Coronary artery (tissue), 2 donors: ENCODE results near the gene C21orf58.

ENCODE experiments used
- DNase-seq: peaks from one replicate; pipeline ENCODE4 v3.0.0-alpha.2; 2017; ENCODE audit warnings: low spot score
- H3K27ac ChIP-seq, 2 donors: fragments of 200-600 bp; sonication (generic); one replicate each; pipeline ENCODE4 v1.5.1; 2016 to 2019
- H3K4me3 ChIP-seq: fragments of 200-600 bp; sonication (generic); 2 replicates; pipeline ENCODE4 v1.5.1; 2016; ENCODE audit warnings: mild to moderate bottlenecking, moderate library complexity
- TF ChIP-seq, protein P1 (sequence below): fragments of 200-600 bp; sonication (generic); IDR thresholded peaks from one replicate; pipeline ENCODE4 v1.5.1; 2019; ENCODE audit warnings: antibody characterized with exemption

The C21orf58 gene

GRCh38 chr21:46256501-46256994 lies 67.1 kb downstream of the C21orf58 start:
- Histone ChIP-seq H3K27ac (no peak overlapping the region), H3K4me3 (no peak overlapping the region)
- TF ChIP-seq, protein P1, sequence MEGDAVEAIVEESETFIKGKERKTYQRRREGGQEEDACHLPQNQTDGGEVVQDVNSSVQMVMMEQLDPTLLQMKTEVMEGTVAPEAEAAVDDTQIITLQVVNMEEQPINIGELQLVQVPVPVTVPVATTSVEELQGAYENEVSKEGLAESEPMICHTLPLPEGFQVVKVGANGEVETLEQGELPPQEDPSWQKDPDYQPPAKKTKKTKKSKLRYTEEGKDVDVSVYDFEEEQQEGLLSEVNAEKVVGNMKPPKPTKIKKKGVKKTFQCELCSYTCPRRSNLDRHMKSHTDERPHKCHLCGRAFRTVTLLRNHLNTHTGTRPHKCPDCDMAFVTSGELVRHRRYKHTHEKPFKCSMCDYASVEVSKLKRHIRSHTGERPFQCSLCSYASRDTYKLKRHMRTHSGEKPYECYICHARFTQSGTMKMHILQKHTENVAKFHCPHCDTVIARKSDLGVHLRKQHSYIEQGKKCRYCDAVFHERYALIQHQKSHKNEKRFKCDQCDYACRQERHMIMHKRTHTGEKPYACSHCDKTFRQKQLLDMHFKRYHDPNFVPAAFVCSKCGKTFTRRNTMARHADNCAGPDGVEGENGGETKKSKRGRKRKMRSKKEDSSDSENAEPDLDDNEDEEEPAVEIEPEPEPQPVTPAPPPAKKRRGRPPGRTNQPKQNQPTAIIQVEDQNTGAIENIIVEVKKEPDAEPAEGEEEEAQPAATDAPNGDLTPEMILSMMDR: no peak
- DNase-seq: no peak

GRCh38 chr21:46255758-46256337 lies 67.8 kb downstream of the C21orf58 start:
- Histone ChIP-seq H3K27ac (no peak overlapping the region), H3K4me3 (no peak overlapping the region)
- DNase-seq: no peak
- TF ChIP-seq, protein P1: no peak

DNA sequence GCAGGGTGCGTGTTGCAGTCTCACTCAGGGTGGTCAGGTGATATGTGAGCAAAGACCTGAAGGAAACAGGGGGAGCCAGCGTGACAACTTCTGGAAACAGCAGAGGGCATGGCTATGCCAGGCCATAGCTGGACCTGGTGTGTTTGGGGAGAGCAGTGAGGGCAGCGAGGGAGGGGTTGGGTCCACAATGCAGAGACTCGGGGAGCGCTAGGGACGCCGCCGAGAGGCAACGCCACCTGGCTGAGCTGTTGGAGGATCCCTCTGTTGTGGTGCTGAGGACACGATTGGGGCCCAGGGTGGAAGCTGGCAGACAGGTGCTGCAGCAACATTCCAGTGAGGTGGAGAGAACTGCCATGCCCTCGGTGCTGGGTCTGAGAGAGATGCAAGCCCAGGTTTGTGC lies 68.5 kb downstream of the C21orf58 start:
- Histone ChIP-seq H3K27ac (no peak overlapping the region), H3K4me3 (no peak overlapping the region)
- TF ChIP-seq, protein P1: no peak
- no peak for DNase-seq

- no peak overlapping the region for H3K4me3 ChIP-seq
- DNase-seq: no peak
- TF ChIP-seq, protein P1: no peak
- H3K27ac ChIP-seq: no peak overlapping the region
Measured at GRCh38 chr21:46254208-46254975, 69.3 kb downstream of the C21orf58 start.

DNA sequence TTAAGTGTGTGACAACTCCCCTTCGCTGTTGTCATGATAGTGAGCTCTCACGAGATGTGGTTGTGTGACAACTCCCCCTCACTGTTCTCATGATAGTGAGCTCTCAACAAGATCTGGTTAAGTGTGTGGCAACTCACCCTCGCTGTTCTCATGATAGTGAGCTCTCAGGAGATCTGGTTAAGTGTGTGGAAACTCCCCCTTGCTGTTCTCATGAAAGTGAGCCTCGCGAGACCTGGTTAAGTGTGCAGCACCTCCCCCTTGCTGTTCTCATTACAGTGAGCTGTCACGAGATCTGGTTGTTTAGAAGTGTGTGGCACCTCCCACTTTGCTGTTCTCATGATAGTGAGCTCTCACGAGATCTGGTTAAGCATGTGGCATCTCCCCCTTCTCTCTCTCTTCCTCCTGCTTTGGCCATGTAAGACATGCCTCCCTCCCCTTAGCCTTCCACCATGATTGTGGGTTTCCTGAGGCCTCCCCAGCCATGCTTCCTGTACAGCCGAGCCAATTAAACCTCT lies 70.0 kb downstream of the C21orf58 start:
- H3K27ac ChIP-seq: no peak overlapping the region
- DNase-seq: no peak

DNA sequence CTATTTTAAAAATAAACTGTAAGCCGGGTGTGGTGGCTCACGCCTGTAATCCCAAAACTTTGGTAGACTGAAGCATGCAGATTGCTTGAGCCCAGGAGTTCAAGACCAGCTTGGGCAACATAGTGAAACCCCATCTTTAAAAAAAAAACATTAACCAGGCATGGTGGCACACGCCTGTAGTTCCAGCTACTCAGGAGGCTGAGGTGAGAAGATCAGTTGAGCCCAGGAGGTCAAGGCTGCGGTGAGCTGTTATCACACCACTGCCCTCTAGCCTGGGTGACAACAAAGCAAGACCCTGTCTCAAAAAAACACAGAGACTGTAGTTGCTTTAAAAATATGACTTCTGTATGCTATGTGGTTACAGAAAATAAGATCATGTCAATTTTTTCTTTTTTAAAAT lies 70.8 kb downstream of the C21orf58 start:
- no peak for DNase-seq
- no peak overlapping the region for H3K4me3 ChIP-seq
- H3K27ac ChIP-seq: no peak overlapping the region
- TF ChIP-seq, protein P1: no peak

More for the DNA sequence above, 70.0 kb downstream of the C21orf58 start:
- TF ChIP-seq, protein P1: no peak
- H3K4me3 ChIP-seq: no peak overlapping the region
